Testis (tissue), 2 donors: Measurements from ENCODE around the gene SMG1.
"Not testable (repeated sequence)": the region's sequence is repeated elsewhere in the genome, so short reads cannot be mapped to it uniquely, and the experiment has no call there.

Source experiments
- POLR2A ChIP-seq: fragments of 450-650 bp; IDR thresholded peaks from one replicate; pipeline ENCODE4 v1.6.1; 2017; ENCODE audit warnings: antibody characterized with exemption, mild to moderate bottlenecking, moderate library complexity
- TF ChIP-seq, protein P1 (sequence below), 3 experiments: fragments of 450-650 bp in 2 of 3; fragments of 200-600 bp in 1 of 3; sonication (generic) in 1 of 3; IDR thresholded peaks; one replicate each; pipeline ENCODE4 v1.5.1; 2016 to 2019; ENCODE audit warnings: antibody characterized with exemption in 3 of 3, mild to moderate bottlenecking in 2 of 3, moderate library complexity in 1 of 3

DNA sequence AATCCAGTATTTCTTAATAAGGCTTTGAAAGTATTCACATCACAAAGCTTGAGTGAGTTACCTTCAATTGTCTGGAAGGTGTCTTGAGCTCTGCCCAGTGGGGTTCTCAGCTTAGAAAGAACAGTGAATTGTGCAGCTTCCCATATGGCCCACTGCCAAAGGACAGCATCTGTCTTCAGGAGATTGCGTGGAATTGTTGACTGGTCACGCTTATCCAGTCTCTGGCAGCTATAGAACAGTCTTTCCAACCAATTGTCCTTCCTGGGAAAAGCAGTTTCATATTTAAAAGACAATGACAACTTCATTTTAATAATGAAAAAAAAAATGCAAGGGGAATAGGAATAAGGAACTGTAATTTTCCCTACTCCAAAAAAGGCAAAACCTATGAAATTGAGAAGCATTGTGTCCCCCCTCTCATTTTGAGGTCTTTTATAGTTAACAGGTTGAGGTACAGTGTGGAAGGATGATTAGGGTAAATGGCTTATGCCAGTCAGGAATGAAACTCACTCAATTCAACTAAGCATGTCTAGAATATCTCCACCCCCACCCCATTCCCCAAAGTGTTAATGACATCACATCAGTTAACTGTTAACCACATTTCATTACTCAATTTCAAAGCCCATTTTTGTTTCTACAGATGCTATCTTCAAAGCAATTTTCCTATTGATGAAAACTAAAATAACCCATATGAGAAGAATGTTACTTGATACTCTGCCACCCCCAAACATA, 57.0 kb downstream of the SMG1 start:
- TF ChIP-seq, protein P1, sequence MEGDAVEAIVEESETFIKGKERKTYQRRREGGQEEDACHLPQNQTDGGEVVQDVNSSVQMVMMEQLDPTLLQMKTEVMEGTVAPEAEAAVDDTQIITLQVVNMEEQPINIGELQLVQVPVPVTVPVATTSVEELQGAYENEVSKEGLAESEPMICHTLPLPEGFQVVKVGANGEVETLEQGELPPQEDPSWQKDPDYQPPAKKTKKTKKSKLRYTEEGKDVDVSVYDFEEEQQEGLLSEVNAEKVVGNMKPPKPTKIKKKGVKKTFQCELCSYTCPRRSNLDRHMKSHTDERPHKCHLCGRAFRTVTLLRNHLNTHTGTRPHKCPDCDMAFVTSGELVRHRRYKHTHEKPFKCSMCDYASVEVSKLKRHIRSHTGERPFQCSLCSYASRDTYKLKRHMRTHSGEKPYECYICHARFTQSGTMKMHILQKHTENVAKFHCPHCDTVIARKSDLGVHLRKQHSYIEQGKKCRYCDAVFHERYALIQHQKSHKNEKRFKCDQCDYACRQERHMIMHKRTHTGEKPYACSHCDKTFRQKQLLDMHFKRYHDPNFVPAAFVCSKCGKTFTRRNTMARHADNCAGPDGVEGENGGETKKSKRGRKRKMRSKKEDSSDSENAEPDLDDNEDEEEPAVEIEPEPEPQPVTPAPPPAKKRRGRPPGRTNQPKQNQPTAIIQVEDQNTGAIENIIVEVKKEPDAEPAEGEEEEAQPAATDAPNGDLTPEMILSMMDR (IDR thresholded peaks at IDR 0.05): not testable (repeated sequence)
- not testable (repeated sequence) for TF ChIP-seq POLR2A
